HCT116 (cell line): ENCODE data around the gene OR6T1. TPM values are rescaled to one million over a fixed set of nuclear protein-coding genes. Genes with fewer than 3 reads are reported as not detected.

Experiments used
- ATAC-seq: fragments of 200-7000 bp; cut with Tn5 transposase; 2 replicates; pipeline ENCODE4 v1.9.1; 2020; ENCODE audit warnings: mild to moderate bottlenecking, moderate library complexity
- BruUV-seq: library from RNA; stranded (reverse); fragments of 400-500 nt; replicated peaks from 2 replicates; lab custom pipeline; 2021; lab: Mats Ljungman, UMichigan
- CTCF ChIA-PET: fragments of 300-600 bp; sonication (Branson Sonifier 250); formaldehyde crosslinking; loops from one replicate; lab custom pipeline; 2021; ENCODE audit warnings: antibody characterized with exemption; lab: Charles Lee
- POLR2A ChIA-PET: fragments of 300-600, 350-600 bp; sonication (Branson Sonifier 250); formaldehyde crosslinking; loops from one replicate; lab custom pipeline; 2021; ENCODE audit warnings: antibody characterized with exemption; lab: Charles Lee
- RAD21 ChIA-PET, 2 experiments: fragments of 300-600 bp; sonication (Branson Sonifier 250); formaldehyde crosslinking; loops; one replicate each; lab custom pipeline; 2023; ENCODE audit warnings: low total read pairs in 2 of 2; ENCODE audit not compliant: uncharacterized antibody in 2 of 2, unreplicated experiment in 2 of 2, low non-redundant PET in 1 of 2; lab: Charles Lee
- DNase-seq: peaks from one replicate; pipeline ENCODE4 v3.0.0-alpha.2; 2010; ENCODE audit warnings: low read depth, low spot score
- H2AFZ ChIP-seq: fragments of 200-600 bp; shearing (Covaris generic), sonication (generic); 2 replicates; pipeline ENCODE4 v1.6.1; 2017; ENCODE audit warnings: low read depth, mixed run types, mixed read lengths, antibody characterized with exemption, low read length; ENCODE audit not compliant: poor library complexity, severe bottlenecking
- H3K27ac ChIP-seq: 2 replicates; pipeline ENCODE4 v1.5.1; 2012; ENCODE audit warnings: low read depth, low read length
- H3K27me3 ChIP-seq: fragments of 200-600 bp; sonication (generic); 2 replicates; pipeline ENCODE4 v1.6.1; 2016; ENCODE audit warnings: mixed run types, low read length, mixed read lengths; ENCODE audit not compliant: insufficient read depth
- H3K36me3 ChIP-seq, 2 experiments: fragments of 200-500 bp in 1 of 2; fragments of 200-600 bp in 1 of 2; sonication (Bioruptor generic) in 1 of 2; sonication (generic) in 1 of 2; 2 replicates each; pipeline versions ENCODE4 v1.5.1 to v1.6.1; 2014 to 2016; ENCODE audit warnings: low read length in 2 of 2, inconsistent platforms in 1 of 2, mixed read lengths in 1 of 2, mixed run types in 1 of 2; ENCODE audit not compliant: insufficient read depth in 2 of 2, control insufficient read depth in 1 of 2
- H3K4me1 ChIP-seq, 2 experiments: fragments of 200-600 bp in 1 of 2; sonication (generic) in 1 of 2; 2 replicates each; pipeline versions ENCODE4 v1.5.1 to v1.6.1; 2012 to 2017; ENCODE audit warnings: low read length in 2 of 2, inconsistent platforms in 1 of 2, mild to moderate bottlenecking in 1 of 2, mixed read lengths in 1 of 2, mixed run types in 1 of 2, moderate library complexity in 1 of 2; ENCODE audit not compliant: insufficient read depth in 2 of 2, control insufficient read depth in 1 of 2
- H3K4me2 ChIP-seq: fragments of 200-600 bp; sonication (generic); 2 replicates; pipeline ENCODE4 v1.6.1; 2017; ENCODE audit warnings: mixed run types, low read length, mixed read lengths
- H3K4me3 ChIP-seq, 2 experiments: fragments of 200-600 bp in 1 of 2; sonication (generic) in 1 of 2; replicated peaks in 1 of 2; 2 replicates each; pipeline ENCODE4 v1.5.1; 2011 to 2016; ENCODE audit warnings: low read length in 2 of 2, control low read depth in 1 of 2, low read depth in 1 of 2, mild to moderate bottlenecking in 1 of 2, mixed read lengths in 1 of 2, mixed run types in 1 of 2
- H3K79me2 ChIP-seq: fragments of 200-600 bp; sonication (generic); 2 replicates; pipeline ENCODE4 v1.6.1; 2017; ENCODE audit warnings: mild to moderate bottlenecking, mixed run types, low read length, moderate library complexity, mixed read lengths; ENCODE audit not compliant: insufficient read depth
- H3K9ac ChIP-seq: fragments of 200-600 bp; sonication (generic); 2 replicates; pipeline ENCODE4 v1.6.1; 2016; ENCODE audit warnings: low read length, mixed read lengths
- H3K9me2 ChIP-seq: fragments of 200-600 bp; sonication (generic), shearing (Covaris generic); 2 replicates; pipeline ENCODE4 v1.6.1; 2017; ENCODE audit warnings: mixed run types, mild to moderate bottlenecking, moderate library complexity; ENCODE audit not compliant: insufficient read depth
- H3K9me3 ChIP-seq, 2 experiments: fragments of 200-500 bp in 1 of 2; fragments of 200-600 bp in 1 of 2; sonication (Bioruptor generic) in 1 of 2; sonication (generic) in 1 of 2; 2 replicates each; pipeline ENCODE4 v1.6.1; 2014 to 2017; ENCODE audit warnings: low read length in 2 of 2, mixed read lengths in 2 of 2, inconsistent platforms in 1 of 2, low read depth in 1 of 2, mild to moderate bottlenecking in 1 of 2, mixed run types in 1 of 2, moderate library complexity in 1 of 2; ENCODE audit not compliant: control insufficient read depth in 1 of 2, insufficient read depth in 1 of 2
- H4K20me1 ChIP-seq: fragments of 200-600 bp; sonication (generic), shearing (Covaris generic); 2 replicates; pipeline ENCODE4 v1.6.1; 2017; ENCODE audit warnings: mixed run types, mild to moderate bottlenecking, moderate library complexity; ENCODE audit not compliant: insufficient read depth
- CEBPB ChIP-seq: IDR thresholded peaks from 2 replicates; pipeline ENCODE4 v1.6.1; 2012; ENCODE audit warnings: low read depth
- ELF1 ChIP-seq: IDR thresholded peaks from 2 replicates; pipeline ENCODE4 v1.6.1; 2012; ENCODE audit warnings: low read depth, borderline replicate concordance
- EZH2phosphoT487 ChIP-seq: fragments of 200-600 bp; IDR thresholded peaks from 2 replicates; pipeline ENCODE4 v1.6.1; 2018; ENCODE audit warnings: antibody characterized with exemption, borderline replicate concordance
- POLR2A ChIP-seq: IDR thresholded peaks from 2 replicates; pipeline ENCODE4 v1.7.0; 2011; ENCODE audit warnings: borderline replicate concordance; ENCODE audit not compliant: insufficient read depth, insufficient read length; ENCODE audit errors: extremely low read depth
- RAD21 ChIP-seq: IDR thresholded peaks from 2 replicates; pipeline ENCODE4 v1.6.1; 2012; ENCODE audit warnings: low read depth, mild to moderate bottlenecking
- YY1 ChIP-seq: IDR thresholded peaks from 2 replicates; pipeline ENCODE4 v1.6.1; 2011; ENCODE audit warnings: low read length, low read depth, moderate library complexity, mild to moderate bottlenecking; ENCODE audit not compliant: insufficient replicate concordance; ENCODE audit errors: extremely low read depth
- ZFX ChIP-seq: fragments of 450-650 bp; IDR thresholded peaks from 2 replicates; pipeline ENCODE4 v1.6.1; 2017
- intact Hi-C: fragments of 100-400 bp; cut with micrococcal nuclease; formaldehyde crosslinking; loops from 2 replicates; pipeline ENCODE4 v1.10.0; 2022
- total RNA-seq: library from RNA; stranded (reverse); gene quantifications from one replicate; pipeline ENCODE4 v1.2.1, GENCODE V29; 2021; ENCODE audit not compliant: unreplicated experiment
- TF ChIP-seq, protein P1 (sequence below): IDR thresholded peaks from 2 replicates; pipeline ENCODE4 v1.6.1; 2011; ENCODE audit warnings: mild to moderate bottlenecking, low read length, moderate library complexity; ENCODE audit not compliant: insufficient replicate concordance; ENCODE audit errors: extremely low read depth
- TF ChIP-seq, protein P2 (sequence below), 3 experiments: fragments of 200-600 bp in 1 of 3; sonication (generic) in 1 of 3; IDR thresholded peaks in 2 of 3; conservative IDR thresholded peaks in 1 of 3; 2 replicates each; pipeline ENCODE4 v1.5.1; 2012 to 2017; ENCODE audit warnings: low read depth in 2 of 3, low read length in 2 of 3, antibody characterized with exemption in 1 of 3, borderline replicate concordance in 1 of 3, control low read depth in 1 of 3, mild to moderate bottlenecking in 1 of 3, mixed read lengths in 1 of 3, mixed run types in 1 of 3, moderate library complexity in 1 of 3; ENCODE audit not compliant: insufficient read depth in 1 of 3

The OR6T1 gene
- total RNA-seq, 1 experiment from 2014 or later, result not detected

DNA sequence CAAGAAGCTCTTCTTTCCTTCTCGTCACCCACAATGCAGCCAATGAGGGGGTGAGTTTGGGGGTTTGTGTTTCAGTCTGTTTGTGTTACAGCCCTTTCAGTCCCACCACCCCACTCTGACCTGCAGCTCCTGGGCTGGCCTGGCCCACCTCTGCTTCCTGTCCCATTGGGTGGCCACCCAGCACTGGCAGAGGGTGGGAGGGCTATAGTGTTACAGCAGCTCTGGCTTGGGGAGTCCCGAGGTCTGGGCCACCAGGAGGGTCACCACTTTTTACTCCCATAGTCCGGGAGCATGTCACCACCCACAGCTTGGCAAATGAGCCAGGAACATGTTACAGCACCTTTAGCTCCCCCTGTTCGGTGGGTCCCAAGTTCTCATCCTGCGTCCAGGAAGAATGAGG, 35.7 kb upstream of the OR6T1 start:
- Histone ChIP-seq H3K9me3 (no peaks in the 10 kb centered on the region), H3K27ac (no peak overlapping the region), H3K4me2 (no peak overlapping the region), H3K36me3 (no peaks in the 10 kb centered on the region), H3K9me2 (no peaks in the 10 kb centered on the region), H4K20me1 (no peaks in the 10 kb centered on the region), H3K4me3 (no peak overlapping the region), H3K9ac (no peak overlapping the region), H3K27me3 (no peaks in the 10 kb centered on the region), H2AFZ (no peak overlapping the region), H3K79me2 (no peaks in the 10 kb centered on the region), H3K4me1 (no peaks in the 10 kb centered on the region)
- ChIA-PET POLR2A (no interaction called here), CTCF (no interaction called here), RAD21 (no interaction called here)
- TF ChIP-seq YY1 (no peak), ELF1 (no peak), RAD21 (no peak), ZFX (no peak), CEBPB (no peak), EZH2phosphoT487 (no peak), POLR2A (no peak)
- TF ChIP-seq, protein P1, sequence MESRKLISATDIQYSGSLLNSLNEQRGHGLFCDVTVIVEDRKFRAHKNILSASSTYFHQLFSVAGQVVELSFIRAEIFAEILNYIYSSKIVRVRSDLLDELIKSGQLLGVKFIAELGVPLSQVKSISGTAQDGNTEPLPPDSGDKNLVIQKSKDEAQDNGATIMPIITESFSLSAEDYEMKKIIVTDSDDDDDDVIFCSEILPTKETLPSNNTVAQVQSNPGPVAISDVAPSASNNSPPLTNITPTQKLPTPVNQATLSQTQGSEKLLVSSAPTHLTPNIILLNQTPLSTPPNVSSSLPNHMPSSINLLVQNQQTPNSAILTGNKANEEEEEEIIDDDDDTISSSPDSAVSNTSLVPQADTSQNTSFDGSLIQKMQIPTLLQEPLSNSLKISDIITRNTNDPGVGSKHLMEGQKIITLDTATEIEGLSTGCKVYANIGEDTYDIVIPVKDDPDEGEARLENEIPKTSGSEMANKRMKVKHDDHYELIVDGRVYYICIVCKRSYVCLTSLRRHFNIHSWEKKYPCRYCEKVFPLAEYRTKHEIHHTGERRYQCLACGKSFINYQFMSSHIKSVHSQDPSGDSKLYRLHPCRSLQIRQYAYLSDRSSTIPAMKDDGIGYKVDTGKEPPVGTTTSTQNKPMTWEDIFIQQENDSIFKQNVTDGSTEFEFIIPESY, result no peak
- TF ChIP-seq, protein P2, sequence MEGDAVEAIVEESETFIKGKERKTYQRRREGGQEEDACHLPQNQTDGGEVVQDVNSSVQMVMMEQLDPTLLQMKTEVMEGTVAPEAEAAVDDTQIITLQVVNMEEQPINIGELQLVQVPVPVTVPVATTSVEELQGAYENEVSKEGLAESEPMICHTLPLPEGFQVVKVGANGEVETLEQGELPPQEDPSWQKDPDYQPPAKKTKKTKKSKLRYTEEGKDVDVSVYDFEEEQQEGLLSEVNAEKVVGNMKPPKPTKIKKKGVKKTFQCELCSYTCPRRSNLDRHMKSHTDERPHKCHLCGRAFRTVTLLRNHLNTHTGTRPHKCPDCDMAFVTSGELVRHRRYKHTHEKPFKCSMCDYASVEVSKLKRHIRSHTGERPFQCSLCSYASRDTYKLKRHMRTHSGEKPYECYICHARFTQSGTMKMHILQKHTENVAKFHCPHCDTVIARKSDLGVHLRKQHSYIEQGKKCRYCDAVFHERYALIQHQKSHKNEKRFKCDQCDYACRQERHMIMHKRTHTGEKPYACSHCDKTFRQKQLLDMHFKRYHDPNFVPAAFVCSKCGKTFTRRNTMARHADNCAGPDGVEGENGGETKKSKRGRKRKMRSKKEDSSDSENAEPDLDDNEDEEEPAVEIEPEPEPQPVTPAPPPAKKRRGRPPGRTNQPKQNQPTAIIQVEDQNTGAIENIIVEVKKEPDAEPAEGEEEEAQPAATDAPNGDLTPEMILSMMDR (IDR thresholded peaks at IDR 0.05 in 2 of 3, conservative IDR thresholded peaks at IDR 0.05 in 1 of 3; ENCODE audit: borderline replicate concordance in 1 of 3, insufficient read depth in 1 of 3, low read depth in 2 of 3, low read length in 2 of 3), result no peak
- ATAC-seq (no peak), DNase-seq (no peak)
- intact Hi-C loops, result no loop called here
- BruUV-seq, result no TSS peak
